GM18868 (cell line): Measurements from ENCODE around the gene OTUB2.

Experiments
- ATAC-seq: cut with Tn5 transposase; IDR thresholded peaks from one replicate; pipeline ENCODE4 v1.9.1; 2021; ENCODE audit warnings: mild to moderate bottlenecking, moderate library complexity; ENCODE audit not compliant: unreplicated experiment

Gene OTUB2

GRCh38 chr14:93996130-93996695 is 29.9 kb upstream of the OTUB2 start:
- no peak for ATAC-seq

GRCh38 chr14:93997082-93997481 is 29.1 kb upstream of the OTUB2 start, which contains the start of gene CCDC197:
Gene CCDC197, plus strand, starts transcription at chr14:93997301. Its CDS starts 831 bp downstream, at chr14:93998132.
- no peak for ATAC-seq

- no peak for ATAC-seq
Measured at GRCh38 chr14:93997916-93998870, 27.9 kb upstream of the OTUB2 start.

- no peak for ATAC-seq
Measured at GRCh38 chr14:93998871-93999403, 27.2 kb upstream of the OTUB2 start.

GRCh38 chr14:93999573-93999972 is 26.6 kb upstream of the OTUB2 start:
- no peak for ATAC-seq

- no peak for ATAC-seq
Measured at GRCh38 chr14:94000267-94000666, 25.9 kb upstream of the OTUB2 start.

- ATAC-seq, result no peak
Measured at GRCh38 chr14:94001016-94001415, 25.1 kb upstream of the OTUB2 start.

GRCh38 chr14:94001501-94002396 is 24.4 kb upstream of the OTUB2 start:
- no peak for ATAC-seq

- no peak for ATAC-seq
Measured at GRCh38 chr14:94003397-94003796, 22.7 kb upstream of the OTUB2 start.

GRCh38 chr14:94004015-94004414 is 22.1 kb upstream of the OTUB2 start:
- ATAC-seq, result no peak

GRCh38 chr14:94005324-94006073 is 20.6 kb upstream of the OTUB2 start:
- ATAC-seq, result no peak

GRCh38 chr14:94008234-94008633 is 17.9 kb upstream of the OTUB2 start:
- no peak for ATAC-seq

- peak; percentile 73 for ATAC-seq
Measured at GRCh38 chr14:94009767-94010166, 16.4 kb upstream of the OTUB2 start.

- ATAC-seq, result no peak
Measured at GRCh38 chr14:94010625-94011024, 15.5 kb upstream of the OTUB2 start.

GRCh38 chr14:94011795-94012194 is 14.3 kb upstream of the OTUB2 start:
- no peak for ATAC-seq

GRCh38 chr14:94014382-94014781 is 11.8 kb upstream of the OTUB2 start:
- ATAC-seq, result no peak

- no peak for ATAC-seq
Measured at GRCh38 chr14:94015223-94015622, 10.9 kb upstream of the OTUB2 start.

GRCh38 chr14:94016446-94016976 is 9.6 kb upstream of the OTUB2 start:
- no peak for ATAC-seq

GRCh38 chr14:94018308-94018707 is 7.8 kb upstream of the OTUB2 start:
- ATAC-seq, result no peak

GRCh38 chr14:94019329-94019728 is 6.8 kb upstream of the OTUB2 start:
- no peak for ATAC-seq
